Skin of body (tissue), 2 donors: ENCODE results near the gene CDKN1A. TPM values are rescaled to one million over a fixed set of nuclear protein-coding genes. Genes with fewer than 3 reads are reported as not detected.

Experiments
- DNase-seq: peaks from one replicate; lab custom pipeline; 2025; lab: John Stamatoyannopoulos, UW
- total RNA-seq: library from RNA; depleted of rRNA; stranded (reverse); fragments of >200 nt; gene quantifications from one replicate; pipeline ENCODE4 v1.2.3, GENCODE V29; 2014

CDKN1A gene
- total RNA-seq, 1 donor from 2014 or later, result 78.9 TPM

GRCh38 chr6:36677059-36677749 lies 1.3 kb upstream of the CDKN1A start:
- no peak for DNase-seq

GRCh38 chr6:36677753-36678487 lies 594 bp upstream of the CDKN1A start:
- no peak for DNase-seq

GRCh38 chr6:36679043-36679833 lies 724 bp downstream of the CDKN1A start:
- peak; percentile 33 for DNase-seq

DNA sequence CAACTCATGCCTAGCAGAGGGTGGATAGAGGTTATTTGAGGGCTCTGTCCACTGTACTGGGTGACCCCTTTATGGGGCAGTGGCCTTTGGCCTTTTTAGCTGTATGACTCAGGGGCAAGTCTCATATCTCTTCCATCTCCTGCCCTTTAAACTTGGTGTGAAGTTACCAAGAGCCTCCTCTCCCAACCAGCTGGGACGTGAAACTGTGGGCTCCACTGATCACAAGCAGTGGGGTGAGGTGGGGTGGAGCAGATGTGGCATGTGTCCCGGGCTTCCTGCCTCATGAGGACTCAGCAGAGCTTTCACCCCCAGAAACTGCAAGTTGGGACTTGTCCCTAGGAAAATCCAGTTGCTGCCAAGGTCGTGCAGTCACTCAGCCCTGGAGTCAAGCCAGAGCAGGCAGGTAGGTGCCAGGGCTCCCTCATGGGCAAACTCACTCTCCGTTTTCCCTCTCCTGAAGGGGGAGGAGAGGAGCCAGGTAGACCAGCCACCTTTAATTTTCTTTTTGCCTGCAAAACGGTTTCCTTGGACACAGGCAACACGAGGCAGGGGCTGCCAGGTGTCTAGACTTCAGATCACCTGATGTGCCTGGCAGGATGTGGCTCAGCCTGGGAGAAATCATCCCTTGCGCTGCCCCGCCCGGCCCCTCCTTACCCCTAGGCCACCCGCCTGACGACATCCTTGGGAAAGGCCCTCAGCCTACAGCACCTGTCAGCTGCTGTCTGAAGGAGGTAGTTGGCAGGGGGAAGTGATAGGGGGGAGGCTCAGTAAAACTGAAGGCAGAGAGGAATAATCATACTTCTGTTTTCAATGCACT lies 4.0 kb downstream of the CDKN1A start:
- peak; percentile 46 for DNase-seq

DNA sequence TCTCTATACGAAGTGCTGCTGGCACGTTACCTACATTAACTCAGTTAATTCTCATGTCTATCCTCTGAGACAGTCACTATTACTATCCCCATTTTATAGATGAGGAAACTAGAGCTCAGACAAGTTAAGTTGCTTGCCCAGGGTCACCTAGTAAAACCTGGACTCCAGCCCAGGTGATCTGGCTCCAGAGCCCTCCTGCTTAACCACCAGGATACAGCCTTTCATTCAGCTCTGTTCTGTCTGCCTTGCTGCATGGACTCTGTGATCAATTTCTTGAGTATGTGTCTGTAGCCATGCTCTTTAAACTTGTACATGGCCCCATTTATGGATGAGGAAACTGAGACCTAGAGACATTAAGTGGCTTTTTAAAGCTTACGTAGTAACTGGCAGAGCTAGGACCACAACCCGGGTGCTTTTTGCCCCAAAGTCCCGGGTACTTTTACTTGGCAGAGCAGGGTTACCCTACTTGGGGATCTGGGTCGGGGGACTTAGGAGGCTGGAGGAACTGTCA lies 4.7 kb downstream of the CDKN1A start:
- no peak for DNase-seq

GRCh38 chr6:36683656-36684446 lies 5.3 kb downstream of the CDKN1A start:
- DNase-seq, result no peak

DNA sequence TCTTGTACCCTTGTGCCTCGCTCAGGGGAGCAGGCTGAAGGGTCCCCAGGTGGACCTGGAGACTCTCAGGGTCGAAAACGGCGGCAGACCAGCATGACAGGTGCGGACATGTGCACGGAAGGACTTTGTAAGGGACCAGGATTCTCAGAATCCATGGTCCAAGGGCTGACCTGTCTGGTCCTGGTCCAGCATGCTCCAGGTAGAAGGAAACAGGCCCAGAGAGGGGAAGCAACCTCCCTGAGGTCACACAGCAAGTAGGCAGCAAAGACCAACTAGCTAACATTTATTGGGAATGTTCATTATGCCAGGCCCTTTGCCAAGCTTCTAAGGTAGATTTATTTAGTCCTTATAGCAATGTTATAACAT lies 5.9 kb downstream of the CDKN1A start:
- no peak for DNase-seq

GRCh38 chr6:36685166-36685924 lies 6.8 kb downstream of the CDKN1A start:
- no peak for DNase-seq

DNA sequence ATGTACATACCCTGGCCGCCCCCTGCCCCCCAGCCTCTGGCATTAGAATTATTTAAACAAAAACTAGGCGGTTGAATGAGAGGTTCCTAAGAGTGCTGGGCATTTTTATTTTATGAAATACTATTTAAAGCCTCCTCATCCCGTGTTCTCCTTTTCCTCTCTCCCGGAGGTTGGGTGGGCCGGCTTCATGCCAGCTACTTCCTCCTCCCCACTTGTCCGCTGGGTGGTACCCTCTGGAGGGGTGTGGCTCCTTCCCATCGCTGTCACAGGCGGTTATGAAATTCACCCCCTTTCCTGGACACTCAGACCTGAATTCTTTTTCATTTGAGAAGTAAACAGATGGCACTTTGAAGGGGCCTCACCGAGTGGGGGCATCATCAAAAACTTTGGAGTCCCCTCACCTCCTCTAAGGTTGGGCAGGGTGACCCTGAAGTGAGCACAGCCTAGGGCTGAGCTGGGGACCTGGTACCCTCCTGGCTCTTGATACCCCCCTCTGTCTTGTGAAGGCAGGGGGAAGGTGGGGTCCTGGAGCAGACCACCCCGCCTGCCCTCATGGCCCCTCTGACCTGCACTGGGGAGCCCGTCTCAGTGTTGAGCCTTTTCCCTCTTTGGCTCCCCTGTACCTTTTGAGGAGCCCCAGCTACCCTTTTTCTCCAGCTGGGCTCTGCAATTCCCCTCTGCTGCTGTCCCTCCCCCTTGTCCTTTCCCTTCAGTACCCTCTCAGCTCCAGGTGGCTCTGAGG lies 7.6 kb downstream of the CDKN1A start:
- DNase-seq, result no peak

DNA sequence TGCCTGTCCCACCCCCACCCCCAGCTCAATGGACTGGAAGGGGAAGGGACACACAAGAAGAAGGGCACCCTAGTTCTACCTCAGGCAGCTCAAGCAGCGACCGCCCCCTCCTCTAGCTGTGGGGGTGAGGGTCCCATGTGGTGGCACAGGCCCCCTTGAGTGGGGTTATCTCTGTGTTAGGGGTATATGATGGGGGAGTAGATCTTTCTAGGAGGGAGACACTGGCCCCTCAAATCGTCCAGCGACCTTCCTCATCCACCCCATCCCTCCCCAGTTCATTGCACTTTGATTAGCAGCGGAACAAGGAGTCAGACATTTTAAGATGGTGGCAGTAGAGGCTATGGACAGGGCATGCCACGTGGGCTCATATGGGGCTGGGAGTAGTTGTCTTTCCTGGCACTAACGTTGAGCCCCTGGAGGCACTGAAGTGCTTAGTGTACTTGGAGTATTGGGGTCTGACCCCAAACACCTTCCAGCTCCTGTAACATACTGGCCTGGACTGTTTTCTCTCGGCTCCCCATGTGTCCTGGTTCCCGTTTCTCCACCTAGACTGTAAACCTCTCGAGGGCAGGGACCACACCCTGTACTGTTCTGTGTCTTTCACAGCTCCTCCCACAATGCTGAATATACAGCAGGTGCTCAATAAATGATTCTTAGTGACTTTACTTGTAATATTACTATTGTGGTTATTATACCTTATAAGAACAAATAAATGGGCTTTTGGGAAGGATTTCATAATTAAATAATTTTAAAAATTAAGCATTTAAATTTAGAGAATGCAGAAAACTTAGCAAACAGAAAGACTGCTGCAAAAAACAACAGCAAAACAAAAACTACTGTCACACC lies 8.4 kb downstream of the CDKN1A start:
- DNase-seq, result no peak

DNA sequence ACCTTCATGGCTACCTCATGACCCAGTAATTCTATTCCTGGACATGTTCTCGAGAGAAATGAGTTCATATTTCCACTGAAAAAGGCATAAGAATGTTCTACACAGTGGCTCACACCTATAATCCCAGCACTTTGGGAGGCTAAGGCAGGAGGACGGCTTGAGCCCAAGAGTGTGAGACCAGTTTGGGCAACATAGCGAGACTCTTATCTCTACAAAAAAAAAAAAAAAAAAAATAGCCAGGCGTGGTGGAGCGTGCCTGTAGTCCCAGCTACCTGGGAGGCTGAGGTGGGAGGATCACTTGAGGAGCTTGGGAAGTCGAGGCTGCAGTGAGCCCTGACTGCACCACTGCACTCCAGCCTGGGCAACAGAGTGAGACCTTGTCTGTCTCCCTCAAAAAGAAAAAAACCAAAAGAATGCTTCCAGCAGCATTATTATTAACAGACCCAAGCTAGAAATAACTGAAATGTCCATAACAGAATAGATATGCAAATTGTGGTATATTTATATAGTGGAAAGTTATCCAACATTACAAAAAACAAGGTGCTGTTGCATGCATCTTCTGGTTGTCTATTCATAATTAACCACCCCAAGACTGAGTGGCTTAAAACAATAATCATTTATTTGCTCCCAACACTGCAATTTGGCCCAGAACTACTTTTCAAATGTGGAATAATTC lies 9.7 kb downstream of the CDKN1A start:
- no peak for DNase-seq

GRCh38 chr6:36688739-36689075 lies 10.2 kb downstream of the CDKN1A start:
- no peak for DNase-seq

DNA sequence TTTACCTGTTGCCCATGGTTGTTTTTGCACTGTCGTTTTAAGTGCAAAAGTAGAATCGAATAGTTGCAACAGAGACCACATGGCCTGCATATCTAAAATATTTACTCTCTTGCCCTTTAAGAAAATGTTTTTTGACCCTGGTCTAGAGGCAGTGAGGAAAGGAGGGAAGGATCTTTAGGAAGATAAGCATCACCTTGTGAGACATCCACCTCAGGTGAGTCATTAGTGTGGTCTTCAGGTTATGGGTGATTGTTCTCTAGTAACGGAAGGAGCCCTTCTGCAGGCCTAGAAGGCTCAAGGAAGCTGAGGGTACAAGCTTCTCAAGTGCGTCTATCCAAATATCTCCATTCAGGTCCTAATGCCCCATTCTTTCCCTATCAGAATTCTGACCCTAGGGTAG lies 12.5 kb downstream of the CDKN1A start:
- no peak for DNase-seq

GRCh38 chr6:36691612-36692011 lies 13.1 kb downstream of the CDKN1A start:
- DNase-seq, result no peak

GRCh38 chr6:36692220-36692619 lies 13.7 kb downstream of the CDKN1A start:
- DNase-seq, result no peak

DNA sequence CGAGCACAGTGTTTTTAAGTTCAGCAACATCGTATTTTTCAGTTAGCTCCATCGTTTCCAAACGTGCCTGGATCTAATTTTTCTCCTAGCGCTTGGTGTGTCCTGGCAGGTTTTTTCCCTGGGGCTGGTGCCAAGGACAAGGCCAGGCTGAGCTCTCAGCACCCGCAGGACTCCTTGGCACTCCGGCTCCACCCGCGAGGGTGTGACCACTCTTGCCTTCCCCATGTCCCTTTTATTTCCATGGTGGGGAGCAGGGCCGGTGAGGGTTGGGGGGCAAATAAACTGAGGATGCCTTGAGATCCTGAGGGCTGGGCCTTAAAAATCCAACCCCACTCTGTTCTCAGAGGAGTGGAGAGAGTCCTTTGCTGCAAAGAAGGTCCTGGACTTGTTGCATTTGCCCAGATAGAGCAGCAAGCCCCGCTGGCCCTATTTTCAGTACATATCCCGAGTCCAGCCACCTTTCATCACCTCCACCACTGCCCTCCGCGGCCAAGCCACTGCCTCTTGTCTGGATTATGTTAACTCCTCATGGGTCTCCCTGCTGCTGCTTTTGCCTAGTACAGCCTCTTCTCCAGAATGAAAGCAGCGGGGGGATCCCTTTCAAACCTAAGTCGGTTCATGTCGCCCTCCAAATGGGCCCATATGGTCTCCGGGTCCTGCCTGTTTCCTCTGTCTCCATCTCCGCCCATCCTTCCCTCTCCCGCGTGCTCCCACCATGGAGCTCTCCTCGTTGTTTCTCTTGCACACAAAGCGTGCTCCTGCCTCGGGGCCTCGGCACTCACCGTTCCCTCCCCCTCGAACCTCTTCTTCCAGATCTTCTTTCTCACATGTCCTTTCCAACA lies 14.6 kb downstream of the CDKN1A start:
- no peak for DNase-seq

DNA sequence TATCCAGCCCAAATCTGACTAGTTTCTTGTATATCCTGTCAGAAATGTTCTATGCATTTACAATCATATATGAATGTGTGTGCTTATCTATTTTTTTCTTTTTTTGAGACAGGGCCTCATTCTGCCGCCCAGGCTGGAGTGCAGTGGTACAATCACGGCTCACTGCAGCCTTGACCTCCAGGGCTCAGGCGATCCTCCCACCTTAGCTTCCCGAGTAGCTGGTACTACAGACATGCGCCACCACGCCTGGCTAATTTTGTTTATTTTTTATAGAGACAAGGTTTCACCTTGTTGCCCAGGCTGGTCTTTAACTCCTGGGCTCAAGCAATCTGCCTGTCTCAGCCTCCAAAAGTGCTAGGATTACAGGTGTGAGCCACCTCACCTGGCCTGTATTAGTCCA lies 16.1 kb downstream of the CDKN1A start:
- no peak for DNase-seq
